Chondrocyte (in vitro differentiated cells): ENCODE data around the gene LRMDA. TPM values are rescaled to one million over a fixed set of nuclear protein-coding genes. Genes with fewer than 3 reads are reported as not detected.

ENCODE experiments used
- DNase-seq: peaks from one replicate; pipeline ENCODE4 v3.0.0; 2021; ENCODE audit warnings: mixed read lengths, low spot score
- H3K27ac Mint-ChIP-seq: one replicate; pipeline ENCODE4 v1.8.0; 2021; ENCODE audit warnings: mild to moderate bottlenecking, moderate library complexity, mixed read lengths; ENCODE audit not compliant: unreplicated experiment
- H3K27me3 Mint-ChIP-seq: 2 replicates; pipeline ENCODE4 v1.8.0; 2021; ENCODE audit warnings: low read depth, mixed read lengths
- H3K36me3 Mint-ChIP-seq: 2 replicates; pipeline ENCODE4 v1.8.0; 2021; ENCODE audit warnings: low read depth, mixed read lengths
- H3K4me1 Mint-ChIP-seq: 2 replicates; pipeline ENCODE4 v1.8.0; 2021; ENCODE audit warnings: low read depth, mild to moderate bottlenecking, mixed read lengths
- H3K4me3 Mint-ChIP-seq: one replicate; pipeline ENCODE4 v1.8.0; 2021; ENCODE audit warnings: mild to moderate bottlenecking, moderate library complexity, mixed read lengths; ENCODE audit not compliant: unreplicated experiment
- H3K9me3 Mint-ChIP-seq: 2 replicates; pipeline ENCODE4 v1.8.0; 2021; ENCODE audit warnings: low read depth, mixed read lengths
- CTCF ChIP-seq: fragments of 200-600 bp; sonication (generic); IDR thresholded peaks from 2 replicates; pipeline ENCODE4 v1.5.0; 2021; ENCODE audit warnings: antibody characterized with exemption, mild to moderate bottlenecking, moderate library complexity
- total RNA-seq: library from RNA; stranded (reverse); gene quantifications from 3 replicates; pipeline ENCODE4 v1.2.1, GENCODE V29; 2021

The LRMDA gene
- total RNA-seq, 1 donor from 2014 or later: 2.8 TPM

GRCh38 chr10:75948583-75948982, 517.2 kb downstream of the LRMDA start:
- DNase-seq: no peak
- Mint-ChIP-seq H3K27me3 (peaks cover 1% of the 10 kb centered on the region), H3K4me1 (peaks cover 6% of the 10 kb centered on the region), H3K9me3 (peaks cover 19% of the 10 kb centered on the region), H3K4me3 (no peak overlapping the region), H3K27ac (no peak overlapping the region), H3K36me3 (peaks cover 6% of the 10 kb centered on the region)
- no peak for TF ChIP-seq CTCF

GRCh38 chr10:75950307-75950706, 518.9 kb downstream of the LRMDA start:
- peaks cover 6% of the 10 kb centered on the region for H3K4me1 Mint-ChIP-seq
- no peak overlapping the region for H3K4me3 Mint-ChIP-seq
- H3K27me3 Mint-ChIP-seq: peaks cover 1% of the 10 kb centered on the region
- TF ChIP-seq CTCF: no peak
- peaks cover 4% of the 10 kb centered on the region for H3K9me3 Mint-ChIP-seq
- H3K27ac Mint-ChIP-seq: no peak overlapping the region
- DNase-seq: no peak
- no peaks in the 10 kb centered on the region for H3K36me3 Mint-ChIP-seq

- no peak for DNase-seq
- H3K36me3 Mint-ChIP-seq: peaks cover 1% of the 10 kb centered on the region
- TF ChIP-seq CTCF: no peak
- H3K9me3 Mint-ChIP-seq: no peaks in the 10 kb centered on the region
- H3K4me1 Mint-ChIP-seq: peaks cover 6% of the 10 kb centered on the region
- no peak overlapping the region for H3K27ac Mint-ChIP-seq
- no peak overlapping the region for H3K4me3 Mint-ChIP-seq
- H3K27me3 Mint-ChIP-seq: peaks cover 3% of the 10 kb centered on the region
These were observed 519.7 kb downstream of the LRMDA start for GRCh38 chr10:75950997-75951589.

GRCh38 chr10:75951627-75952026, 520.2 kb downstream of the LRMDA start:
- H3K27ac Mint-ChIP-seq: no peak overlapping the region
- DNase-seq: no peak
- no peaks in the 10 kb centered on the region for H3K9me3 Mint-ChIP-seq
- no peak overlapping the region for H3K4me3 Mint-ChIP-seq
- H3K4me1 Mint-ChIP-seq: peaks cover 6% of the 10 kb centered on the region
- peaks cover 1% of the 10 kb centered on the region for H3K36me3 Mint-ChIP-seq
- peaks cover 2% of the 10 kb centered on the region for H3K27me3 Mint-ChIP-seq
- no peak for TF ChIP-seq CTCF

GRCh38 chr10:75952093-75952492, 520.7 kb downstream of the LRMDA start:
- H3K27me3 Mint-ChIP-seq: peaks cover 1% of the 10 kb centered on the region

More at GRCh38 chr10:75952093-75952492, 520.7 kb downstream of the LRMDA start:
- no peak for TF ChIP-seq CTCF
- Mint-ChIP-seq H3K4me3 (no peak overlapping the region), H3K4me1 (peaks cover 6% of the 10 kb centered on the region), H3K9me3 (no peaks in the 10 kb centered on the region), H3K27ac (no peak overlapping the region), H3K36me3 (peaks cover 1% of the 10 kb centered on the region)
- no peak for DNase-seq
